HepG2 (cell line): ENCODE results near the gene NAT14. TPM values are rescaled to one million over a fixed set of nuclear protein-coding genes. Genes with fewer than 3 reads are reported as not detected.
A peak's percentile ranks its signal among the peaks of the same experiment; 100 is the strongest.

ENCODE experiments used
- EZH2 ChIP-seq: conservative IDR thresholded peaks from 2 replicates; pipeline ENCODE4 v1.6.1; 2012; ENCODE audit warnings: mild to moderate bottlenecking, low read depth, low read length, moderate library complexity
- MED8 ChIP-seq: sonication (generic); formaldehyde crosslinking; IDR thresholded peaks from 2 replicates; pipeline ENCODE4 v1.8.1; 2023; ENCODE audit warnings: mild to moderate bottlenecking, missing genetic modification reagents; ENCODE audit not compliant: insufficient replicate concordance
- ONECUT2 ChIP-seq: sonication (generic); formaldehyde crosslinking; IDR thresholded peaks from 2 replicates; pipeline ENCODE4 v1.4.0; 2020; ENCODE audit warnings: missing genetic modification reagents
- RBM39 ChIP-seq: fragments of 200-400 bp; formaldehyde crosslinking; IDR thresholded peaks from one replicate; pipeline ENCODE4 v1.6.1; 2018; ENCODE audit warnings: antibody characterized with exemption, mild to moderate bottlenecking, low read depth, low read length; ENCODE audit not compliant: poor library complexity, severe bottlenecking
- SCMH1 ChIP-seq: sonication (generic); formaldehyde crosslinking; IDR thresholded peaks from 2 replicates; pipeline ENCODE4 v1.9.0; 2021; ENCODE audit warnings: missing genetic modification reagents, mild to moderate bottlenecking, borderline replicate concordance
- SSRP1 ChIP-seq: IDR thresholded peaks from 2 replicates; pipeline ENCODE4 v1.6.1; 2016; ENCODE audit warnings: control low read depth
- TBX2 ChIP-seq: sonication (generic); formaldehyde crosslinking; IDR thresholded peaks from 2 replicates; pipeline ENCODE4 v1.5.0; 2020; ENCODE audit warnings: missing genetic modification reagents, mild to moderate bottlenecking, borderline replicate concordance
- TOPORS ChIP-seq: sonication (generic); formaldehyde crosslinking; IDR thresholded peaks from 2 replicates; pipeline ENCODE4 v1.8.0; 2023; ENCODE audit warnings: mild to moderate bottlenecking, missing genetic modification reagents
- ZFAT ChIP-seq: sonication (generic); formaldehyde crosslinking; conservative IDR thresholded peaks from 2 replicates; pipeline ENCODE4 v1.8.1; 2023; ENCODE audit warnings: missing genetic modification reagents, inconsistent platforms
- polyA plus RNA-seq, 8 experiments: library from polyadenylated mRNA; depleted of rRNA in 3 of 8; stranded (reverse) in 7 of 8; unstranded in 1 of 8; fragments of >200 nt; fragmentation: Illumina TruSeq in 4 of 8; extraction: Trizol in 4 of 8; gene quantifications; 2 replicates each; pipeline versions ENCODE4 v1.2.1 to v1.2.3, GENCODE V29; 2011 to 2016; ENCODE audit warnings: low read depth in 4 of 8, missing spikeins in 1 of 8, mixed read lengths in 1 of 8; ENCODE audit not compliant: insufficient read depth in 1 of 8
- total RNA-seq, 5 experiments: library from RNA; depleted of rRNA; stranded (reverse); fragments of >200 nt; fragmentation: Illumina TruSeq; extraction: Trizol; gene quantifications; 2 replicates each; pipeline ENCODE4 v1.2.3, GENCODE V29; 2016; ENCODE audit warnings: low read depth in 1 of 5
- TF ChIP-seq, protein P1 (sequence below), 2 experiments: sonication (generic) in 1 of 2; formaldehyde crosslinking in 1 of 2; IDR thresholded peaks; 2 replicates each; pipeline versions ENCODE4 v1.6.1 to v1.9.0; 2014 to 2022; ENCODE audit warnings: antibody characterized with exemption in 1 of 2, borderline replicate concordance in 1 of 2, inconsistent platforms in 1 of 2, low read depth in 1 of 2, missing genetic modification reagents in 1 of 2
- TF ChIP-seq, protein P2 (sequence below): sonication (generic); formaldehyde crosslinking; IDR thresholded peaks from 2 replicates; pipeline ENCODE4 v1.4.0; 2020; ENCODE audit warnings: mild to moderate bottlenecking, missing genetic modification reagents
- TF ChIP-seq, protein P3 (sequence below): sonication (generic); formaldehyde crosslinking; IDR thresholded peaks from 2 replicates; pipeline ENCODE4 v1.8.1; 2023; ENCODE audit warnings: missing genetic modification reagents, mild to moderate bottlenecking, borderline replicate concordance

NAT14 gene
- total and polyA plus RNA-seq, 2 of the 13 experiments (the other 11 are each of a cell fraction or from before 2014, with no cell fraction given): 20.7 to 22.3 TPM

DNA sequence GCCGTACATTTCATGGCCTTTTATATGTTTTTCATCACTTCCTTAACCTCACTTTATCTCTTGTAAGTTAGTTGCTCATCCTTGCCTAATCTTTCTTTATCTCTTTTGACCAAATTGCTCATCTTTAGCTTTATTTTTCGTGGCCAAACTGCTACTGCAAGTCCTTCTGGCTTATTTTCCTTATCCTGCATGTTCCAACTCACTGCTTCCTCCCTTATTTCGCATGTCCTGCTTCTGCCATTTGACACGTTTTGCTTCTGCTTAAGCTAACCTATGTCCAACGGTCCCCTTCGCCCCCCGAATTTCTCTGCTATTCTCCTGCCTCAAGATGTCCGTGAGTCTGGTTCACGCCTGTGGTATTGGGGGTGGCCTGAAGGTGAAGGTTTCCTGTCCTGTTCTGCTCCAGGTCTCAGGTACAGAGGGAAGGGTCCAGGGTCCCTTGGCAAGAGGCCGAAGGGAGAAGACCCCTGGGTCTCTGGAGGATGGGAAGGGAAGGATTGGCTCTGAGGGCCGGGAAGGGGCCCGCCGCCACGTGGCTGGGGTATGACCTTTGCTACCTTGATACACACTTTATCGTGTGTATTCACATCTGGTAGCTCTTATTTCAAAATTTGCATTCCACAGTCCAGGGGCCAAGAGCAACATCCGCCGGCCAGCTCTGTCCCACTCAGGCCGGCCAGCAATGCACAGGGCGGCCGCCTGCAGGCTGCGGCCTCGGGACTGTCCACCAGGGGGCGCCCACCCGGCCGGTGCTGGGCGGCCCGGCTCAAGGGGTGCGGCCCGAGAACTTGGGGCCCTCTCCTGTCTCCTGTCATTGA is 17.5 kb upstream of the NAT14 start (continued):
- TF ChIP-seq SSRP1 (no peak), ZFAT (no peak), TBX2 (CRISPR knock-in tag) (peak; percentile 53; the same call in 1 of the 2 replicates), MED8 (CRISPR knock-in tag) (no peak), SCMH1 (CRISPR knock-in tag) (no peak), RBM39 (no peak), EZH2 (no peak), ONECUT2 (CRISPR knock-in tag) (no peak), TOPORS (CRISPR knock-in tag) (0 out of 2 replicates have a peak, but pooled peaks have one; percentile 45)
- TF ChIP-seq, protein P1, sequence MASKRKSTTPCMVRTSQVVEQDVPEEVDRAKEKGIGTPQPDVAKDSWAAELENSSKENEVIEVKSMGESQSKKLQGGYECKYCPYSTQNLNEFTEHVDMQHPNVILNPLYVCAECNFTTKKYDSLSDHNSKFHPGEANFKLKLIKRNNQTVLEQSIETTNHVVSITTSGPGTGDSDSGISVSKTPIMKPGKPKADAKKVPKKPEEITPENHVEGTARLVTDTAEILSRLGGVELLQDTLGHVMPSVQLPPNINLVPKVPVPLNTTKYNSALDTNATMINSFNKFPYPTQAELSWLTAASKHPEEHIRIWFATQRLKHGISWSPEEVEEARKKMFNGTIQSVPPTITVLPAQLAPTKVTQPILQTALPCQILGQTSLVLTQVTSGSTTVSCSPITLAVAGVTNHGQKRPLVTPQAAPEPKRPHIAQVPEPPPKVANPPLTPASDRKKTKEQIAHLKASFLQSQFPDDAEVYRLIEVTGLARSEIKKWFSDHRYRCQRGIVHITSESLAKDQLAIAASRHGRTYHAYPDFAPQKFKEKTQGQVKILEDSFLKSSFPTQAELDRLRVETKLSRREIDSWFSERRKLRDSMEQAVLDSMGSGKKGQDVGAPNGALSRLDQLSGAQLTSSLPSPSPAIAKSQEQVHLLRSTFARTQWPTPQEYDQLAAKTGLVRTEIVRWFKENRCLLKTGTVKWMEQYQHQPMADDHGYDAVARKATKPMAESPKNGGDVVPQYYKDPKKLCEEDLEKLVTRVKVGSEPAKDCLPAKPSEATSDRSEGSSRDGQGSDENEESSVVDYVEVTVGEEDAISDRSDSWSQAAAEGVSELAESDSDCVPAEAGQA (IDR thresholded peaks at IDR 0.05; ENCODE audit: low read depth): no peak
- TF ChIP-seq, protein P1 (CRISPR knock-in tag; IDR thresholded peaks at IDR 0.05; ENCODE audit: borderline replicate concordance): no peak
- TF ChIP-seq, protein P2, sequence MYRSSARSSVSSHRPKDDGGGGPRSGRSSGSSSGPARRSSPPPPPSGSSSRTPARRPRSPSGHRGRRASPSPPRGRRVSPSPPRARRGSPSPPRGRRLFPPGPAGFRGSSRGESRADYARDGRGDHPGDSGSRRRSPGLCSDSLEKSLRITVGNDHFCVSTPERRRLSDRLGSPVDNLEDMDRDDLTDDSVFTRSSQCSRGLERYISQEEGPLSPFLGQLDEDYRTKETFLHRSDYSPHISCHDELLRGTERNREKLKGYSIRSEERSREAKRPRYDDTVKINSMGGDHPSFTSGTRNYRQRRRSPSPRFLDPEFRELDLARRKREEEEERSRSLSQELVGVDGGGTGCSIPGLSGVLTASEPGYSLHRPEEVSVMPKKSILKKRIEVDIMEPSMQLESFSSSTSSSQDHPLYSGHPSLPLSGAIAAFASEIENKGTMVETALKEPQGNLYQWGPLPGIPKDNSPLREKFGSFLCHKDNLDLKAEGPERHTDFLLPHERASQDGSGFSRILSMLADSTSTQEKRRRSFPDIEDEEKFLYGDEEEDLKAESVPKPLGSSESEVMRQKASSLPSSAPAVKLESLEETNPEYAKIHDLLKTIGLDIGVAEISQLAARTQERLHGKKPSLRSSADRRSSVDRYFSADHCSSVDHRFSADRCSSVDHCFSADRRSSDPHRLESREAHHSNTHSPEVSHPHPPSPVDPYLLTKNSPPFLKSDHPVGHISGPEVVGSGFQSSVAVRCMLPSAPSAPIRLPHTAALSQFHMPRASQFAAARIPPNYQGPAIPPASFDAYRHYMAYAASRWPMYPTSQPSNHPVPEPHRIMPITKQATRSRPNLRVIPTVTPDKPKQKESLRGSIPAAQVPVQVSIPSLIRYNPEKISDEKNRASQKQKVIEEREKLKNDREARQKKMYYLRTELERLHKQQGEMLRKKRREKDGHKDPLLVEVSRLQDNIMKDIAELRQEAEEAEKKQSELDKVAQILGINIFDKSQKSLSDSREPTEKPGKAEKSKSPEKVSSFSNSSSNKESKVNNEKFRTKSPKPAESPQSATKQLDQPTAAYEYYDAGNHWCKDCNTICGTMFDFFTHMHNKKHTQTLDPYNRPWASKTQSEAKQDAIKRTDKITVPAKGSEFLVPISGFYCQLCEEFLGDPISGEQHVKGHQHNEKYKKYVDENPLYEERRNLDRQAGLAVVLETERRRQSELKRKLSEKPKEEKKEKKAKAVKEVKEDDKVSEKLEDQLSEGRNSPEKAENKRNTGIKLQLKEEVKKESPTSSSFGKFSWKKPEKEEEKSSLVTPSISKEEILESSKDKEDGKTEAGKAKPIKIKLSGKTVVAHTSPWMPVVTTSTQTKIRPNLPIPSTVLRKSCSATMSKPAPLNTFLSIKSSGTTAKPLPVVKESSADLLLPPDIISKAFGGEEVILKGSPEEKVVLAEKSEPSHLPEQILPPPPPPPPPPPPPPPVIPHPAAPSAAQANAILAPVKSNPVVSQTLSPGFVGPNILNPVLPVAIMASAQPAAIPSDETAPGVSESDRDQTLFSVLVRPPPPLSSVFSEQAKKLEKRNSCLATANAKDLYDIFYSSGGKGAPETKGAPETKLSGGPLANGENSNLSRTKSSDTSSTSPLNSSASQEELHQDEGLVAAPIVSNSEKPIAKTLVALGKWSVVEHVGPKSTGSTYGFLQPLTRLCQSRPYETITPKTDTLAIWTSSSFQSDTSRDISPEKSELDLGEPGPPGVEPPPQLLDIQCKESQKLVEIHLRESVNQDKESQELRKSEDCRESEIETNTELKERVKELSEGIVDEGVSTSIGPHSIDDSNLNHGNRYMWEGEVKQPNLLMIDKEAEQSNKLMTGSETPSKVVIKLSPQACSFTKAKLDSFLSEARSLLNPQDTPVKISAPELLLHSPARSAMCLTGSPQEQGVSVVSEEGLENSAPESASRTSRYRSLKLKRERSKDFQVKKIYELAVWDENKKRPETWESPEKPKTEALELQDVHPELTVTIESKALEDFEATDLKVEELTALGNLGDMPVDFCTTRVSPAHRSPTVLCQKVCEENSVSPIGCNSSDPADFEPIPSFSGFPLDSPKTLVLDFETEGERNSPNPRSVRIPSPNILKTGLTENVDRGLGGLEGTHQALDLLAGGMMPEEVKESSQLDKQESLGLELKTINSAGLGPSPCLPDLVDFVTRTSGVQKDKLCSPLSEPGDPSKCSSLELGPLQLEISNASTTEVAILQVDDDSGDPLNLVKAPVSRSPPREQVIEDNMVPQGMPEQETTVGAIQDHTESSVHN (CRISPR knock-in tag): no peak
- TF ChIP-seq, protein P3, sequence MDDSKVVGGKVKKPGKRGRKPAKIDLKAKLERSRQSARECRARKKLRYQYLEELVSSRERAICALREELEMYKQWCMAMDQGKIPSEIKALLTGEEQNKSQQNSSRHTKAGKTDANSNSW: no peak
